NB4 (cell line): Measurements from ENCODE around the gene SMYD3.
A peak's percentile ranks its signal among the peaks of the same experiment; 100 is the strongest.
"Not testable (repeated sequence)": the region's sequence is repeated elsewhere in the genome, so short reads cannot be mapped to it uniquely, and the experiment has no call there.

Source experiments
- DNase-seq: peaks from one replicate; pipeline ENCODE4 v3.0.0; 2010; ENCODE audit warnings: low read depth
- H3K4me3 ChIP-seq: one replicate; pipeline ENCODE4 v1.5.1; 2011; ENCODE audit warnings: mild to moderate bottlenecking, low read depth, low read length, moderate library complexity
- MAX ChIP-seq: IDR thresholded peaks from 2 replicates; pipeline ENCODE4 v1.6.1; 2011; ENCODE audit warnings: low read depth, low read length
- MYC ChIP-seq: IDR thresholded peaks from 2 replicates; pipeline ENCODE4 v1.6.1; 2011; ENCODE audit warnings: low read depth, low read length
- POLR2A ChIP-seq: IDR thresholded peaks from 2 replicates; pipeline ENCODE4 v1.6.1; 2011; ENCODE audit warnings: mild to moderate bottlenecking; ENCODE audit not compliant: insufficient read length; ENCODE audit errors: extremely low read depth
- TF ChIP-seq, protein P1 (sequence below): IDR thresholded peaks from one replicate; pipeline ENCODE4 v1.5.1; 2012; ENCODE audit warnings: low read depth, low read length

Gene SMYD3

GRCh38 chr1:245715970-245716369, 791.1 kb downstream of the SMYD3 start:
- TF ChIP-seq MYC = no peak
- no peak for TF ChIP-seq MAX
- TF ChIP-seq POLR2A = no peak
- TF ChIP-seq, protein P1, sequence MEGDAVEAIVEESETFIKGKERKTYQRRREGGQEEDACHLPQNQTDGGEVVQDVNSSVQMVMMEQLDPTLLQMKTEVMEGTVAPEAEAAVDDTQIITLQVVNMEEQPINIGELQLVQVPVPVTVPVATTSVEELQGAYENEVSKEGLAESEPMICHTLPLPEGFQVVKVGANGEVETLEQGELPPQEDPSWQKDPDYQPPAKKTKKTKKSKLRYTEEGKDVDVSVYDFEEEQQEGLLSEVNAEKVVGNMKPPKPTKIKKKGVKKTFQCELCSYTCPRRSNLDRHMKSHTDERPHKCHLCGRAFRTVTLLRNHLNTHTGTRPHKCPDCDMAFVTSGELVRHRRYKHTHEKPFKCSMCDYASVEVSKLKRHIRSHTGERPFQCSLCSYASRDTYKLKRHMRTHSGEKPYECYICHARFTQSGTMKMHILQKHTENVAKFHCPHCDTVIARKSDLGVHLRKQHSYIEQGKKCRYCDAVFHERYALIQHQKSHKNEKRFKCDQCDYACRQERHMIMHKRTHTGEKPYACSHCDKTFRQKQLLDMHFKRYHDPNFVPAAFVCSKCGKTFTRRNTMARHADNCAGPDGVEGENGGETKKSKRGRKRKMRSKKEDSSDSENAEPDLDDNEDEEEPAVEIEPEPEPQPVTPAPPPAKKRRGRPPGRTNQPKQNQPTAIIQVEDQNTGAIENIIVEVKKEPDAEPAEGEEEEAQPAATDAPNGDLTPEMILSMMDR = no peak
- no peak overlapping the region for H3K4me3 ChIP-seq
- no peak for DNase-seq

DNA sequence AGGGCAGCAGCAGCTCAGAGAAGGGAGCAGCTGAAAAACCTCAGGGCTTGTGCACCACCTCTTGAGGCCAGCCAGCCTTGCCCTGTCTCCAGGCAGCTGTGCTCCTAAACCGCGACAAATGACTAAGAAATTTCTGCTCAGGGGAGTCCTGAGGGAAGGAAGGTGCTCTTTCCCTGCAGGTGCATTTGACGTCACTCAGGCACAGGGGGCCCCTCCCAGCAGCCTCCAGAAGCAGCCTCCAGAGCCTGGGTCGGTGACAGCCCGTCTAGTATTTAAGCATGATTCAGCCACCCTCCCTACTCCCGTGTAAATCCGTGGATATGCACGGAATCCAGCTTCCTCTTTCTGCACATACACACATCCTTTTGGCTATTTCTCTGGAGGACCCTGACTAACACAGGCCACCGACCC, 791.8 kb downstream of the SMYD3 start:
- peak; percentile 59 for DNase-seq
- TF ChIP-seq MAX = no peak
- TF ChIP-seq, protein P1 = no peak
- TF ChIP-seq MYC = no peak
- TF ChIP-seq POLR2A = no peak
- no peak overlapping the region for H3K4me3 ChIP-seq

GRCh38 chr1:245714027-245714426, 793.1 kb downstream of the SMYD3 start:
- not testable (repeated sequence) for H3K4me3 ChIP-seq, DNase-seq

GRCh38 chr1:245710961-245711903, 795.8 kb downstream of the SMYD3 start:
- DNase-seq = no peak
- TF ChIP-seq, protein P1 = no peak
- no peak for TF ChIP-seq MAX
- no peak for TF ChIP-seq POLR2A
- no peak for TF ChIP-seq MYC
- H3K4me3 ChIP-seq = no peak overlapping the region

- TF ChIP-seq, protein P1 = no peak
- TF ChIP-seq MYC (no peak), POLR2A (no peak), MAX (no peak)
- no peak for DNase-seq
- no peak overlapping the region for H3K4me3 ChIP-seq
These were observed 799.1 kb downstream of the SMYD3 start for GRCh38 chr1:245707941-245708340.

DNA sequence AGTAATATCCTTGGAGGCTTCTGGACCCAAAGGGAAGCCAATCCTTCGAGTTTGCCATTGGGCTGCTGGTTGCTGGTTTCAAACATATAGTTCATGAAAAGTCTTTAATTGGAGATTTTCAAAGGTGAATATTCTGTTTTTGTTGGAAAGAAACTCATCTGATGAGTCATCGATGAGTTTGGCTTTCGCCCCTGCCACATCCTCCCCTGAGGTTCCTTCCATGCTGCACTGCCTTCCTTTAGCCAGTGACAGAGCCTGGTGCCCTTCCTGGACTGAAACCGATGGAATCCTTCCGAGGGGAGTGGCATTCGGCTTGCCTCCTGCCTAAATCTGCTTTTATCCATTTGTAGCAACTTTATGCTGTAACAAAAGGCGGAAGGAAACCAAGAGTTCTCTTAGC, 802.3 kb downstream of the SMYD3 start:
- peak; percentile 50 for DNase-seq
- TF ChIP-seq MAX (no peak), POLR2A (no peak), MYC (no peak)
- TF ChIP-seq, protein P1 = no peak
- no peak overlapping the region for H3K4me3 ChIP-seq
